Midbrain (tissue), 1 donor: ENCODE measurements around the gene GULP1.

ENCODE experiments used
- DNase-seq: peaks from one replicate; lab custom pipeline; 2025; lab: John Stamatoyannopoulos, UW

GULP1 gene

GRCh38 chr2:188471166-188471565 lies 179.5 kb downstream of the GULP1 start:
- DNase-seq: no peak

DNA sequence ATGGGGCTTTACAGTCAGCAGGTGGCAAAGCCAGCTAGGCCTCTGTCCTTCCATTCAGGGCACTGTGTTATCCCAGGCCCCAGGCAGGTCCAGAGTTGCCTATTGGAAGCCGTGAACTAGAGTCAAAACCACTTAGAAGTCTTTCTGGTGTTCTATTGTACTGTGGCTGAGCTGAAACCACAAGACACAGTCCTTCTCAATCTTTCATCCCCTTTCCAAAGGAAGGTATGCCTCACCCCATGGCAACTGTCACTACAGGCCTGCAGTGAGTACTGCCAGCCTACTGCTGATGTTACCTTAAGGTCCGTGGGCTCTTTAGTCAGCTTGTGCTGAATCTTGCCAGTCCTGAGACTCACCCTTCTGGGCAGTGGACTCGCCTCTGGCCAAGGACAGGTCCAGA lies 181.6 kb downstream of the GULP1 start:
- DNase-seq: no peak

DNA sequence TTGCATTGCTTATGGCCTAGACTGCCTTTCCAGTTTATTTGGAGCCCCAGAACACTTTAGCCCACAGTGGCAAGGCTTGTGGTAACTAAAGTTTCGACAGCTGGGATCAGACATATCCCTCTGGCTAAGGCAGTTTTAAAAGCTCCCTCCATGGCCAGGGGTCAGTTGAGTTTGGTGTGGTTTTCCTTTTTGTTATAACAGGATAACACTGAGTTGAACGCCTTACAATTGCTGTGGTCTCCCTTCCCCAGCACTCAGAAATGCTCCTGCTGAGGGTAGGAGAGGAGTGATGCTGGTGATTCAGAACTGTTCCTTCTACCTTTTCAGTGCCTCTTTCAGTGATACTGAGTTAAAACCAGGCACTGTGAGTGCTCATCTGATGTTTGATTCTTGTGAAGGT lies 182.6 kb downstream of the GULP1 start:
- DNase-seq: no peak

DNA sequence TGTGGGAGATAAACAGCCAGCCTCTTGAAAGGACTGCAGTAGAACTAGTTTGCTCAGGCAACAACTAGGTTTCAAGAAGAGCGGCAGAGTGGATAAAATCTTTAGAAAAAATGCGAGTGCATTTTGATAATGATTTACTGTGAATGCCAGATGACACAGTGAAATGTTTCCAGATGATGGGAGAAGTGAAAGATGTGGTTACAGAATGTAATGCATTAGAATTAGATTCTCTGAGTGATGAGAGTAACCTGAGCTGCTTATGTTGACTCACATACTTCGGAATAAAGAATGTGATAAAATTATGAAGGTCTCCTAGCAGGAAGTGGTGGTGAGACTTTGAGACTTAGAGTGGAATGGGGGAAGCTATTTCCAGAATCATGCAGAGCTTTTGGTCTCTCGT lies 184.3 kb downstream of the GULP1 start:
- DNase-seq: no peak

- no peak for DNase-seq
These were observed 186.0 kb downstream of the GULP1 start for GRCh38 chr2:188477564-188478103.

GRCh38 chr2:188478724-188479123 lies 187.1 kb downstream of the GULP1 start:
- DNase-seq: no peak

GRCh38 chr2:188481474-188481873 lies 189.8 kb downstream of the GULP1 start:
- no peak for DNase-seq

DNA sequence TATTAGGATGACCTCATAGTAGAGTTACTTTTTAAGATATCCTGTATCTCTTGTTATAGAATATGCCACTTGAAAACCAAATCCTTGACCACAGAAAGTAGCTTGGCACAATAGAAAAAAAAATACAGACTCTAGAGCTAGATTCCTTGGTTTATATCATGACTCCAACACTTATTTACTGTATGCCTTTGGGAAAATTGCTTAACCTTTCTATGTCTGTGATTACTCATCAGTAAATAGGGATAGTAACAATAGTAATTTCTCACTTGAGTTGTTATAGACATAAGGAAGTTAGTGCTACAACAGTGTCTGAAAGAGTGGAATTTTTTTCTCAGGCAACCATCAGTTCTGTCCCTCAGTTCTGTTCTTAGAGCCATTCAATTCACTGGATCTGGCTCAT lies 193.8 kb downstream of the GULP1 start:
- no peak for DNase-seq

DNA sequence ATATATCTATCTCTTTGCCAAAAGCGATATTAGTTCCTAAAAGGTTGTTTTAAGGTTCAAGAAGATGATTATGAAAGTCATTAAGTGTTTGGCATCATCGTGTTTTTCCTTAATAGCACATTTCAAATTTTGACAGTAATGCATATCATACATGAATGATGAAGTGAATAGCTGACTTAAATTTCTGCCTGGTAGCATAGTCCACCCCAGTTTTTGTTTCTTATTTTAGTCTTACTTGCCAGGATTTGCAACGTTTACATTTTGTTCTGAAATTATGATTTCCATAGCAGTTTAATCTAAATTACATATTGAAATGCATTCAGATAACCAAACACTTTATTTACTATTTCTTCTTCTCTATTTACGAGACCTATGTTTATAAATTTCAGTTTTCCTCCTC lies 201.1 kb downstream of the GULP1 start:
- no peak for DNase-seq

GRCh38 chr2:188494906-188495305 lies 203.2 kb downstream of the GULP1 start:
- DNase-seq: no peak

GRCh38 chr2:188495969-188496431 lies 204.3 kb downstream of the GULP1 start:
- no peak for DNase-seq

DNA sequence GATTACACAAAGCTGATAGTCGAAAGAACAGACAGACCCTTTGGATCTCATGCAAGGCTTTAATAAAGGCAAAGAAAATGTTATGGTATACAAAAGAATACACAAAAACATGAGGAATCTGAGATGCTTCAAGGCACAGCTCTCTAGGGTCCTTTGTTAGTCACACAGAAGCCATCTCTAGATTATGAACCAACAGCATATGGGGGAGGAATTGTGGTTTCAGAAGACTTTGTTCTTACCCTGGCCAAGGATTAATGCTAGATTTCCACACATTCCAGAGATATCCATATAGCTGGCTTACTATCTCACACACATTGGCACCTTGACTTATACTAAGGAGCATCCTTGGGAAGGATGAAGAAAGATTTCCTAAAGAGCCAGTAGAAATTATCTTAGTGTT lies 206.1 kb downstream of the GULP1 start:
- no peak for DNase-seq

GRCh38 chr2:188503975-188504374 lies 212.3 kb downstream of the GULP1 start:
- DNase-seq: no peak

DNA sequence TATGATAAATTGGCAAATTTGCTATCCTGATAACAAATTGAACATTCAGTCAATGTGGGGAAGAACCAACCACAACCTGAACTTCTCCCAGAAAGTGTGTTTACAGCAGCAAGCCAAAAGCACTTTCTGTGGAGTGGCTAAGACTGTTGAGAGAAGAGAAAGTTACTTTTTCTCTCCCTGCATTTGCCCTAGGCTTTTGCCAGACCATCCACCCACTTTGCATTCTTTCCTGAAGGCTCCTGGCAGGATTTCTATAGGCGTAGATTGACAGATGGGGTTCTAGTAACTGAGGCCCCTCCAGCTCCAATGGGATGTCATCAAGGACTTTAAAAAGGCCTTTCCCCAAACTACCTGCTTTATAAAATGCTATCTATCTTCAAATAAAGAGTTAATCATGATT lies 215.2 kb downstream of the GULP1 start:
- no peak for DNase-seq

DNA sequence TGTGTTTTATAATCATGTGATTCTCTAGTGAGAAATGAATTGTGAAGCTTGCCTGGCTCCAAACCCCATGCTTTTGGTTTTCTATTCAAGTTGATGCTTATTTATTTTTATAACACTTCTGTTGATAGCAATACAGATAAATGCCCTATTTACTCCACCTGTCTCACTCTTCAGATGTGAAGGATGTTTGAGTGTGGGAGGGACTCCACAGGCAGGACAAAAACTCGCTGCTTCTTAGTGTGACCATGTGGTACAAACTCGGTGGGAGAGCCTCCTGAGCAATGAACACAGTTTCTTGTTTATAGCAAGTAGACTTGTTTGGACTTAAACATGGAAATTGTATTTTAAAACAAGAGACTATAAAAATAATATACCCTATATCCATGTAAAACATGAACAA lies 219.7 kb downstream of the GULP1 start:
- no peak for DNase-seq

- peak; percentile 12 for DNase-seq
These were observed 220.8 kb downstream of the GULP1 start for GRCh38 chr2:188512456-188512855.

- no peak for DNase-seq
These were observed 224.2 kb downstream of the GULP1 start for GRCh38 chr2:188515918-188516317.

- DNase-seq: no peak
These were observed 226.0 kb downstream of the GULP1 start for GRCh38 chr2:188517549-188518215.

DNA sequence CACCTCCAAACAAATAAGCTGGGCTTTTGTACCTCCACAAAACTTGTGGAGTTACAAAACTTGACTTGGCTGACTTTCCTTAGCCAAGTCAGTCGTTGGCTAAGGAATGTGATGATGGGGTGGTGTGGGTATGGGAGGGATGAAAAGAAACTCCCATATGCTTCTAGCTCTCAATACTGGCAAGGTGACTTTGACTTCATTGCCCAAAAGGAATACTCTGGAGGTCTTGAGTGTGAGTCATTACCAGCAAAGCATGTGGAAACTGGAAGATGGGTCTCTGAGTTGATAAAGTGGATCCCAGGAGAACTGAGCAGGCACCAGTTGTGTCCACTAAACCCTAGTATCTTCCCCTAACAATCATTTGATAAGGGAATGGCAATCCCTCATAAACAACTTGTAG lies 226.7 kb downstream of the GULP1 start:
- no peak for DNase-seq

DNA sequence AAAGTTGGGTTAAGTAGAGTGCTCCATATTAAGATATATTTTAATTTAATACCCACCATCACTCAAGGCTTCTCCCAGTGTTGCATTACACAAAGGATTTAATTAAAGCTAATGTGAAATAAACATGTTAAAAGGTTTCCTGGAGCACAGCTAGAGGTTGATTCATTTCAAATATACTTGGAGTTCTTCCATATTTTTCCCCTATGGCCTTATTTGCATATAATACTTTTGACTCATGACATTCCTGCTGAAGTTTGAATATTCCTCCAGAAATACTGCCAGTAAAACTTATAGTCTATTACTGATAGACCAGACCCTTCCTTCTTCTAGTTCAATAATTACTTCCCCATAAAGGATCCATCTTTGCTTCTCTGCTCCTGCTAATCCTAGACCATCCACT lies 227.5 kb downstream of the GULP1 start:
- DNase-seq: no peak

DNA sequence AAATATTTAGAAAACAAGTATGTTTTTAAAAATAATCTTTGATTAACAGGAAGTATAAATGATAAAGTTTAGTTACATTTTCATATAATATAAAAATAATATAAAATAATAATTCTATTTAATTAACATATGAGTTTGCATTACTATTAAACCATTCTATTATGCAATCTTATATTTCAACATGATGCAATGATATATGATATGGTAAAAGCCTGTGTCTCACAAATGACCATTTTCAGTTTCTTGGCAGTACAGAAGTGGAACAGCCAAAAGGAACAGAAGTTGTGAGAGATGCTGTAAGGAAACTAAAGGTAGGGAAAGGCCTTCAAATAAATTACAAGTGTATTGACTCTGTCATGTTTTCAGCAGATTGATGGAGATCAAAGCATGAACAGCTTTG lies 230.8 kb downstream of the GULP1 start:
- no peak for DNase-seq

DNA sequence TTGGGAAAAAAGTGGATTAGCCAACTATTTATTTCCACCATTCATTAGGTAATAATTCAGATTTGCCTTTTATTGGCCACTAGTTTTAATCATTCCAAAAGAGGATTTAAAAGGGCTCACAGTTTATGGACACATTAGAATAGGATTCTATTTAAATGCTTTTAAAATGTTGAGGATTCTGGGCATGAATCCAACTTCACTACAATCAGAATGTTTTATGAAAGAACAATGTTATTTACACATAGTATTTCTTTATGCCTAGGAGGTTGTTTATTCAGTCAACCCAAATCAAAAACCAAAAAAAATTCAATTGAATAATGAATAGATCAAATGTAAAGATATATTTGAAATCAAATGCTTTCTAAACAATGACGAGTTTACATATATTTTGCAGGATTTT lies 232.2 kb downstream of the GULP1 start:
- no peak for DNase-seq

- DNase-seq: peak; percentile 28
These were observed 232.9 kb downstream of the GULP1 start for GRCh38 chr2:188524519-188525113.

GRCh38 chr2:188526701-188527100 lies 235.0 kb downstream of the GULP1 start:
- no peak for DNase-seq
